ENCODE data around the gene RNF41. TPM values are rescaled to one million over a fixed set of nuclear protein-coding genes. Genes with fewer than 3 reads are reported as not detected.

RNF41 gene
- total and polyA plus RNA-seq, 2 of the 13 experiments (the other 11 are each of a cell fraction or from before 2014, with no cell fraction given) = 27.1 to 39.4 TPM

DNA sequence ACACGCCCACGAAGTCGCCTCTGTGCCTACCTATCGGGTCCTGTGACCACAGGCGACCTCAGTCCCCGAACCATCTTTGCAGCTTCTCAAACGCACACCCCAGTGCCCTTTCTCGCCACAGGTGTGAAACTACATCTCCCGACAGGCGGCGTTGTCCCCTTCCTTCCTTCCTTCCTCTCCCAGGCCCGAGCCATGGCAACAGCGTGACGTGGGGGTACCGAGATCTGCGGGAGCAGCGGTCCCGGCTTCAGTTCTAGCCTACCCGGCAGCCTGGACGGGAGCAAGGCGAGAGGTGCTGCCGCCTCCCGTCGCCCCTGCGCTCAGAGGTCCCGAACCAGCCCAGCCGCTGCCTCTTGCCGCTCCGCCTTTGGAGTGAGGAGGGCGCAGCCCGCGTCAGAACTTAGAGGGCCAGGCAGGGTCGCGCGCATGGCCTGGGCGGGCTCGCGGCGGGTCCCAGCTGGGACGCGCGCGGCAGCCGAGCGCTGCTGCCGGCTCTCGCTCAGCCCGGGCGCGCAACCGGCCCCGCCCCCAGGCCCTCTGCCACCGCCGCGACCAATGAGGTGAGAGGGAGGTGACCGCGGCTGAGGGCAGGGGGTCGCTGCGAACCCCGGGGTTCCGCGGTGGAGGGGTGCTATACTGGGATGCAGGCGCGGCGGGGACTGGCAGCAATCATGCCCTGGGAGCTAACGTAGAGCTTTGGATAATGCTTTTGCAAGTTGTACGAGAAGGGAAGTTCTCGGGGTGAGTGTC, 45.1 kb upstream of the RNF41 start, which contains the start of gene COQ10A (continued):
- TF ChIP-seq ZNF496 (CRISPR knock-in tag; IDR thresholded peaks at IDR 0.05; ENCODE audit: insufficient replicate concordance) (no peak), NBN (conservative IDR thresholded peaks at IDR 0.05) (no peak), IKZF1 (IDR thresholded peaks at IDR 0.05) (no peak), HCFC1 (IDR thresholded peaks at IDR 0.05; ENCODE audit: low read depth, low read length) (peak; percentile 66; the same call in 1 of the 2 replicates), HNF4G (IDR thresholded peaks at IDR 0.05; ENCODE audit: borderline replicate concordance, low read depth, low read length) (peak; percentile 27; the same call in 1 of the 2 replicates), HNF4G (CRISPR knock-in tag; IDR thresholded peaks at IDR 0.05; ENCODE audit: borderline replicate concordance, low read depth) (no peak), TBL1XR1 (IDR thresholded peaks at IDR 0.05; ENCODE audit: borderline replicate concordance, low read length, partially characterized antibody) (no peak), ZNF850 (CRISPR knock-in tag; conservative IDR thresholded peaks at IDR 0.05) (no peak), ZSCAN31 (CRISPR knock-in tag; IDR thresholded peaks at IDR 0.05; ENCODE audit: low read depth) (peak; percentile 72; the same call in 1 of the 2 replicates), ZNF12 (CRISPR knock-in tag; IDR thresholded peaks at IDR 0.05) (no peak), ZNF7 (CRISPR knock-in tag; IDR thresholded peaks at IDR 0.05) (no peak), CREM (IDR thresholded peaks at IDR 0.05) (peak; percentile 76), CREM (CRISPR knock-in tag; IDR thresholded peaks at IDR 0.05) (no peak), MIER2 (CRISPR knock-in tag; IDR thresholded peaks at IDR 0.05) (0 out of 2 replicates have a peak, but pooled peaks have one; percentile 35), TAF1 (CRISPR knock-in tag; IDR thresholded peaks at IDR 0.05) (peak; percentile 91), ZFX (CRISPR knock-in tag; IDR thresholded peaks at IDR 0.05; ENCODE audit: low read depth) (peak; percentile 93), PTBP1 (IDR thresholded peaks at IDR 0.05; ENCODE audit: low read depth, low read length, poor library complexity, severe bottlenecking) (no peak)
- TF ChIP-seq, protein P1, sequence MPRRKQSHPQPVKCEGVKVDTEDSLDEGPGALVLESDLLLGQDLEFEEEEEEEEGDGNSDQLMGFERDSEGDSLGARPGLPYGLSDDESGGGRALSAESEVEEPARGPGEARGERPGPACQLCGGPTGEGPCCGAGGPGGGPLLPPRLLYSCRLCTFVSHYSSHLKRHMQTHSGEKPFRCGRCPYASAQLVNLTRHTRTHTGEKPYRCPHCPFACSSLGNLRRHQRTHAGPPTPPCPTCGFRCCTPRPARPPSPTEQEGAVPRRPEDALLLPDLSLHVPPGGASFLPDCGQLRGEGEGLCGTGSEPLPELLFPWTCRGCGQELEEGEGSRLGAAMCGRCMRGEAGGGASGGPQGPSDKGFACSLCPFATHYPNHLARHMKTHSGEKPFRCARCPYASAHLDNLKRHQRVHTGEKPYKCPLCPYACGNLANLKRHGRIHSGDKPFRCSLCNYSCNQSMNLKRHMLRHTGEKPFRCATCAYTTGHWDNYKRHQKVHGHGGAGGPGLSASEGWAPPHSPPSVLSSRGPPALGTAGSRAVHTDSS (CRISPR knock-in tag; conservative IDR thresholded peaks at IDR 0.05) = no peak
- TF ChIP-seq, protein P2, sequence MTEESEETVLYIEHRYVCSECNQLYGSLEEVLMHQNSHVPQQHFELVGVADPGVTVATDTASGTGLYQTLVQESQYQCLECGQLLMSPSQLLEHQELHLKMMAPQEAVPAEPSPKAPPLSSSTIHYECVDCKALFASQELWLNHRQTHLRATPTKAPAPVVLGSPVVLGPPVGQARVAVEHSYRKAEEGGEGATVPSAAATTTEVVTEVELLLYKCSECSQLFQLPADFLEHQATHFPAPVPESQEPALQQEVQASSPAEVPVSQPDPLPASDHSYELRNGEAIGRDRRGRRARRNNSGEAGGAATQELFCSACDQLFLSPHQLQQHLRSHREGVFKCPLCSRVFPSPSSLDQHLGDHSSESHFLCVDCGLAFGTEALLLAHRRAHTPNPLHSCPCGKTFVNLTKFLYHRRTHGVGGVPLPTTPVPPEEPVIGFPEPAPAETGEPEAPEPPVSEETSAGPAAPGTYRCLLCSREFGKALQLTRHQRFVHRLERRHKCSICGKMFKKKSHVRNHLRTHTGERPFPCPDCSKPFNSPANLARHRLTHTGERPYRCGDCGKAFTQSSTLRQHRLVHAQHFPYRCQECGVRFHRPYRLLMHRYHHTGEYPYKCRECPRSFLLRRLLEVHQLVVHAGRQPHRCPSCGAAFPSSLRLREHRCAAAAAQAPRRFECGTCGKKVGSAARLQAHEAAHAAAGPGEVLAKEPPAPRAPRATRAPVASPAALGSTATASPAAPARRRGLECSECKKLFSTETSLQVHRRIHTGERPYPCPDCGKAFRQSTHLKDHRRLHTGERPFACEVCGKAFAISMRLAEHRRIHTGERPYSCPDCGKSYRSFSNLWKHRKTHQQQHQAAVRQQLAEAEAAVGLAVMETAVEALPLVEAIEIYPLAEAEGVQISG (CRISPR knock-in tag; IDR thresholded peaks at IDR 0.05) = peak; percentile 87
- TF ChIP-seq, protein P3, sequence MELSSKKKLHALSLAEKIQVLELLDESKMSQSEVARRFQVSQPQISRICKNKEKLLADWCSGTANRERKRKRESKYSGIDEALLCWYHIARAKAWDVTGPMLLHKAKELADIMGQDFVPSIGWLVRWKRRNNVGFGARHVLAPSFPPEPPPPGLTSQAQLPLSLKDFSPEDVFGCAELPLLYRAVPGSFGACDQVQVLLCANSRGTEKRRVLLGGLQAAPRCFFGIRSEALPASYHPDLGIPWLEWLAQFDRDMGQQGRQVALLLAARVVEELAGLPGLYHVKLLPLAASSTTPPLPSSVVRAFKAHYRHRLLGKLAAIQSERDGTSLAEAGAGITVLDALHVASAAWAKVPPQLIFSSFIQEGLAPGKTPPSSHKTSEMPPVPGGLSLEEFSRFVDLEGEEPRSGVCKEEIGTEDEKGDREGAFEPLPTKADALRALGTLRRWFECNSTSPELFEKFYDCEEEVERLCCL (CRISPR knock-in tag; IDR thresholded peaks at IDR 0.05; ENCODE audit: borderline replicate concordance) = peak; percentile 45; the same call in 1 of the 2 replicates
- TF ChIP-seq, protein P4, sequence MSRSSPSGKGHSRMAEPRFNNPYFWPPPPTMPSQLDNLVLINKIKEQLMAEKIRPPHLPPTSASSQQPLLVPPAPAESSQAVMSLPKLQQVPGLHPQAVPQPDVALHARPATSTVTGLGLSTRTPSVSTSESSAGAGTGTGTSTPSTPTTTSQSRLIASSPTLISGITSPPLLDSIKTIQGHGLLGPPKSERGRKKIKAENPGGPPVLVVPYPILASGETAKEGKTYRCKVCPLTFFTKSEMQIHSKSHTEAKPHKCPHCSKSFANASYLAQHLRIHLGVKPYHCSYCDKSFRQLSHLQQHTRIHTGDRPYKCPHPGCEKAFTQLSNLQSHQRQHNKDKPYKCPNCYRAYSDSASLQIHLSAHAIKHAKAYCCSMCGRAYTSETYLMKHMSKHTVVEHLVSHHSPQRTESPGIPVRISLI (CRISPR knock-in tag; IDR thresholded peaks at IDR 0.05; ENCODE audit: borderline replicate concordance) = peak; percentile 37; the same call in 1 of the 2 replicates
- TF ChIP-seq, protein P5, sequence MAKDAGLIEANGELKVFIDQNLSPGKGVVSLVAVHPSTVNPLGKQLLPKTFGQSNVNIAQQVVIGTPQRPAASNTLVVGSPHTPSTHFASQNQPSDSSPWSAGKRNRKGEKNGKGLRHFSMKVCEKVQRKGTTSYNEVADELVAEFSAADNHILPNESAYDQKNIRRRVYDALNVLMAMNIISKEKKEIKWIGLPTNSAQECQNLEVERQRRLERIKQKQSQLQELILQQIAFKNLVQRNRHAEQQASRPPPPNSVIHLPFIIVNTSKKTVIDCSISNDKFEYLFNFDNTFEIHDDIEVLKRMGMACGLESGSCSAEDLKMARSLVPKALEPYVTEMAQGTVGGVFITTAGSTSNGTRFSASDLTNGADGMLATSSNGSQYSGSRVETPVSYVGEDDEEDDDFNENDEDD (CRISPR knock-in tag; IDR thresholded peaks at IDR 0.05; ENCODE audit: borderline replicate concordance) = no peak

Measured in HepG2 (cell line).